ENCODE data around the gene PTPRQ.

DNA sequence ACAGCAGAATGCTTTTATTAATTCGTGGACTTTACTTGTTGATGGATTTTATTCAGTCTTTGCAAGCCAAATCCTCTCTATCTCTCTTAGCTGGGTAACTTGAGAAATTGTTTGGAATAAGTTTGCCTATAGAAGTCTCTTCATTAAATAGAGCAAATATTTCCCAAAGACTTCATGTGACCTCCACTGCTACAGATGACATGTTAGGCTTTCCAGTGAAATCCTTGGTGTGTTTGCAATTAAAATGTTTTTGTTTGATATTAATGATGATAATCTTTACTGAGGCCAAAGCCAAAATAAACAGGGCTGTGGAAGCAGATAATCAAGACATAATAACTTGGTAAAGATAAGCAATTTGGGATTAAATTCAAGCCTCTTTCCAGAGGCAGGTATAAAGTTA lies 267.8 kb downstream of the PTPRQ start:
- TF ChIP-seq, protein P1, sequence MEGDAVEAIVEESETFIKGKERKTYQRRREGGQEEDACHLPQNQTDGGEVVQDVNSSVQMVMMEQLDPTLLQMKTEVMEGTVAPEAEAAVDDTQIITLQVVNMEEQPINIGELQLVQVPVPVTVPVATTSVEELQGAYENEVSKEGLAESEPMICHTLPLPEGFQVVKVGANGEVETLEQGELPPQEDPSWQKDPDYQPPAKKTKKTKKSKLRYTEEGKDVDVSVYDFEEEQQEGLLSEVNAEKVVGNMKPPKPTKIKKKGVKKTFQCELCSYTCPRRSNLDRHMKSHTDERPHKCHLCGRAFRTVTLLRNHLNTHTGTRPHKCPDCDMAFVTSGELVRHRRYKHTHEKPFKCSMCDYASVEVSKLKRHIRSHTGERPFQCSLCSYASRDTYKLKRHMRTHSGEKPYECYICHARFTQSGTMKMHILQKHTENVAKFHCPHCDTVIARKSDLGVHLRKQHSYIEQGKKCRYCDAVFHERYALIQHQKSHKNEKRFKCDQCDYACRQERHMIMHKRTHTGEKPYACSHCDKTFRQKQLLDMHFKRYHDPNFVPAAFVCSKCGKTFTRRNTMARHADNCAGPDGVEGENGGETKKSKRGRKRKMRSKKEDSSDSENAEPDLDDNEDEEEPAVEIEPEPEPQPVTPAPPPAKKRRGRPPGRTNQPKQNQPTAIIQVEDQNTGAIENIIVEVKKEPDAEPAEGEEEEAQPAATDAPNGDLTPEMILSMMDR (conservative IDR thresholded peaks at IDR 0.05) = no peak
- no peak for TF ChIP-seq EZH2 (IDR thresholded peaks at IDR 0.05; ENCODE audit: low read depth)

All from PC-9 (cell line).